Measurements from ENCODE around the gene SLC24A3.

SLC24A3 gene

DNA sequence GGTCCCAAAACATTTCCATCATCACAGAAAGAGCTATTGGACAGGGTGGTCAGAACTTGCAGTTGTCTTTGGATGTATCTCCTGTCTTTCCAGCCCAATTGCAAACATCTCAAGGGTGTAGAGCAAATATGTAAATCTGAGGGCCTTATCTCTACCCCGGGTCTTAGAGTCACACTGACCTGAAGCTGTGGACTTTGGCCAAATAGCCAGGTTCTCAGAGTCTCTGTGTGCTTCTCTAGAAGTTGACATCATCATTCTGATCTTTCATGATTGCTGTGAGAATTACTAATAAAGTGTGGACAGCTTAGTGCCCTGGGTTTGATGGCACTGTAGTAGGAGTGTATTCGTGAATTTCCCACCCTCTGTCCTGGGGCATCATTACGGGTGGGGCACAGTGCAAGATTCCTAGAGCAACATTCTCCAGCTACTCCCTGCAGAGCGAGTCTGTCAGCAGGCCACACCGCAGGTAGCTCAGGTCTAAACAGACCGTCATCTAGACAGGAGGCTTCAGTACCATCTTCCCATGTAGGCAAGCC lies 71.1 kb downstream of the SLC24A3 start:
- peaks cover 68% of the 10 kb centered on the region for H3K4me1 Mint-ChIP-seq
- H3K4me3 Mint-ChIP-seq, result no peak overlapping the region
- no peaks in the 10 kb centered on the region for H3K9me3 Mint-ChIP-seq
- H3K27me3 Mint-ChIP-seq (ENCODE audit: low read depth), result peaks cover 3% of the 10 kb centered on the region
- peak overlapping the region in 2 of 3 experiments; percentile 81 to 95 for H3K27ac Mint-ChIP-seq
- TF ChIP-seq, protein P1, sequence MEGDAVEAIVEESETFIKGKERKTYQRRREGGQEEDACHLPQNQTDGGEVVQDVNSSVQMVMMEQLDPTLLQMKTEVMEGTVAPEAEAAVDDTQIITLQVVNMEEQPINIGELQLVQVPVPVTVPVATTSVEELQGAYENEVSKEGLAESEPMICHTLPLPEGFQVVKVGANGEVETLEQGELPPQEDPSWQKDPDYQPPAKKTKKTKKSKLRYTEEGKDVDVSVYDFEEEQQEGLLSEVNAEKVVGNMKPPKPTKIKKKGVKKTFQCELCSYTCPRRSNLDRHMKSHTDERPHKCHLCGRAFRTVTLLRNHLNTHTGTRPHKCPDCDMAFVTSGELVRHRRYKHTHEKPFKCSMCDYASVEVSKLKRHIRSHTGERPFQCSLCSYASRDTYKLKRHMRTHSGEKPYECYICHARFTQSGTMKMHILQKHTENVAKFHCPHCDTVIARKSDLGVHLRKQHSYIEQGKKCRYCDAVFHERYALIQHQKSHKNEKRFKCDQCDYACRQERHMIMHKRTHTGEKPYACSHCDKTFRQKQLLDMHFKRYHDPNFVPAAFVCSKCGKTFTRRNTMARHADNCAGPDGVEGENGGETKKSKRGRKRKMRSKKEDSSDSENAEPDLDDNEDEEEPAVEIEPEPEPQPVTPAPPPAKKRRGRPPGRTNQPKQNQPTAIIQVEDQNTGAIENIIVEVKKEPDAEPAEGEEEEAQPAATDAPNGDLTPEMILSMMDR (IDR thresholded peaks at IDR 0.05; ENCODE audit: unreplicated experiment in 3 of 3), result no peak
- H3K36me3 Mint-ChIP-seq (ENCODE audit: low read depth), result peaks cover 29% of the 10 kb centered on the region

DNA sequence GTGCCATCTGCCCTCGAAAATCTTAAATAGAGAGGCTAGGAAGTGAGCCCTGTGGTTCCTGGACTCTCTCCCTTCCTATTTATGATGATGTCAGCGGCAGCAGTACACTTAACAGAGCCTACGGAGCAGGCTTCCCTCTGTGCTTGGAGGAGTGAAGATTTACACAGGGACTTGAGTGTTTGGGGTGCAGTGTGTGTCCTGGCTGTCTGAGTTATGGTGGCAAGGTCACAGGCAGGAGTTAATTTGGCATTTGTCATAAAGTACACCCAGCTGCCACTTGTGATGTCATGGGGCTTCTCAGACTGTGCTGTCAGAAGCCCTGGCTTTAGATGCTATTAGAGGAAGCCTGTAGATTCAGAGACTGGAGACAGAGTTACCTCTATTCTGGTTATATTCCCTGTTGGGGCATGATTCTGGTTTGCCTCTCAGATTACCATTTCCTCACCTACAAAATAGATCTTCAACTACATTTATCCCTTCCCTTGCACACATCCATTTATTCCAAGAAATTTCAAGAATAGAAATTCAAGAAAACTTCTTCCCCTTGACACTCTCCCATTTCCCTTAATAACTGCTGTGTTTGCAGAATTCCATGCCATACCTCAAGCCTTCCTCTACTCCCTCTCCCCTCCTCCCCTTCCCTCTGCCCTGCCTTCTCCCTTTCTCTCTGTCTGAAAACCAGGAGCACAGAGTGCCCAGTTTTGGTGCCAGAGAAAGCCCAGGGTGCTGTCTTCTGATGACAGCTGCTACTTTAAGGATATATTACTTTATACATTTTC lies 72.1 kb downstream of the SLC24A3 start:
- Mint-ChIP-seq H3K27me3 (ENCODE audit: low read depth) (peaks cover 3% of the 10 kb centered on the region), H3K4me3 (peak overlapping the region in 1 of 3 experiments; percentile 31), H3K9me3 (no peaks in the 10 kb centered on the region), H3K4me1 (peaks cover 68% of the 10 kb centered on the region), H3K27ac (peak overlapping the region; percentile 59 to 95 (median 81)), H3K36me3 (ENCODE audit: low read depth) (peaks cover 25% of the 10 kb centered on the region)
- TF ChIP-seq, protein P1 (IDR thresholded peaks at IDR 0.05; ENCODE audit: unreplicated experiment in 3 of 3), result no peak

DNA sequence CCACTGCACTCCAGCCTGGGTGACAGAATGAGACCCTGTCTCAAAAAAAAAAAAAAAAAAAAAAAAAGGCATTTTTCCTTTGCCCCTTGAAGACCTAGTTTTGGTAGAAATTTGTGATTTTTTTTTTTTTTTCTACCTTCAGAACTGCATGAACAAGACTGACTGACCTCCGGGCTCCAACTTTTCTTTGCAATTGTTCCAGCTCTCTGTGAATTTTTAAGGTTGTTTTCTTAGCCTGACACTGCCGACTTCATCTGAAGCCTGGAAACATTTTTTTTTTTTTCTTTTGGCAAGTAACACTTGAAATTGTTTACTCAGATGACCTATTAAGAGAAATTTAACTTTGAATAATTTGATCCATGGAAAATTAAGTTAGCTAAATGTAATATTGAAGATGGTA lies 73.0 kb downstream of the SLC24A3 start:
- TF ChIP-seq, protein P1 (IDR thresholded peaks at IDR 0.05; ENCODE audit: unreplicated experiment in 3 of 3), result no peak
- Mint-ChIP-seq H3K4me1 (peaks cover 63% of the 10 kb centered on the region), H3K27ac (peak overlapping the region; percentile 20 to 95 (median 85)), H3K4me3 (peak overlapping the region in 1 of 3 experiments; percentile 41), H3K9me3 (no peaks in the 10 kb centered on the region), H3K36me3 (ENCODE audit: low read depth) (peaks cover 21% of the 10 kb centered on the region), H3K27me3 (ENCODE audit: low read depth) (peaks cover 3% of the 10 kb centered on the region)

DNA sequence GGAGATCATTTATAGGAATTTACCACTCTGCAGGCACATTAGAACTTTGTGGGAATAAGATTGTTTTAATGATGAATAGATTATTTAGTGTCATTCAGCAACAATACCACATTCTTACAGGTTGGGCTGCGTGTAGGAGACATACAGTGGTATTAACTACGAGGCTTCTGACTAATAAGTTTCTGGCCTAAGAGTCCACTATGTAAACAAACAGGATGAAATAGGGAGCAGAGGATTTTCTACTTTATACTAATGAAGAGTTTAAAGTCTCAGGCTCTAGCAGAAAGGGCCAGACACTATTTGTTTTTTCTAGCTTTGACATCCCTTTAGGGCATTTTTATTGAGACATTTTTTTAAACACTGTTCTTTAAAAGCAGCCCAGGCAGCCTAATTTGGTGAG lies 75.6 kb downstream of the SLC24A3 start:
- Mint-ChIP-seq H3K27ac (peak overlapping the region; percentile 53 to 89 (median 77)), H3K4me3 (no peak overlapping the region), H3K36me3 (ENCODE audit: low read depth) (no peaks in the 10 kb centered on the region), H3K27me3 (ENCODE audit: low read depth) (no peaks in the 10 kb centered on the region), H3K4me1 (peaks cover 52% of the 10 kb centered on the region), H3K9me3 (no peaks in the 10 kb centered on the region)
- TF ChIP-seq, protein P1 (IDR thresholded peaks at IDR 0.05; ENCODE audit: unreplicated experiment in 3 of 3), result no peak

DNA sequence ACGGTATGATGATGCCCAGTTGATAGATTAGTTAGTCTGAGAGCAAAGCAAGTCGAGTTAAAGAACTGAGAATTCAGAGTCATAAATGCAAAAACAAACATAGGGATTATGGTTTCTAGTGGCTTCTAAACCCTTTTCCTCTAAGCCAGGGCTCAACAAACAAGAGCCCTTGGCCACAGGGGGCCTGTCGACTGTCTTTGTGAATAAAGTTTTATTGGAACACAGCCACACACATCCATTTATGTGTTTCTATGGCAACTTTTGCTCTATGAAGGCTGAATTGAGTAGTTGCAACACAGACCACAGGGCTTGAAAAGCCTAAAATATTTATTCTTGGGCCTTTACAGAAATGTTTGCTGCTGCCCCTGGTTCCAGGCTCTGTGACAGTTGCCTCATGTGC lies 76.2 kb downstream of the SLC24A3 start:
- H3K4me1 Mint-ChIP-seq, result peaks cover 47% of the 10 kb centered on the region
- no peak overlapping the region for H3K4me3 Mint-ChIP-seq
- H3K9me3 Mint-ChIP-seq, result no peaks in the 10 kb centered on the region
- H3K27ac Mint-ChIP-seq, result peak overlapping the region; percentile 53 to 89 (median 77)
- no peaks in the 10 kb centered on the region for H3K27me3 Mint-ChIP-seq (ENCODE audit: low read depth)
- no peaks in the 10 kb centered on the region for H3K36me3 Mint-ChIP-seq (ENCODE audit: low read depth)
- TF ChIP-seq, protein P1 (IDR thresholded peaks at IDR 0.05; ENCODE audit: unreplicated experiment in 3 of 3), result no peak

Measured in nephron (organoid).